WTC11 (cell line): ENCODE measurements around the gene STAT2. TPM values are rescaled to one million over a fixed set of nuclear protein-coding genes. Genes with fewer than 3 reads are reported as not detected.

ENCODE experiments used
- ATAC-seq: fragments of 200-7000 bp; cut with Tn5 transposase; 2 replicates; pipeline ENCODE4 v1.10.0; 2021; ENCODE audit warnings: mild to moderate bottlenecking, moderate library complexity
- CTCF ChIA-PET: fragments of 300-600 bp; sonication (Branson Sonifier 250); formaldehyde crosslinking; loops from one replicate; lab custom pipeline; 2021; ENCODE audit warnings: antibody characterized with exemption; lab: Charles Lee
- POLR2A ChIA-PET: fragments of 350-600 bp; sonication (Branson Sonifier 250); formaldehyde crosslinking; loops from one replicate; lab custom pipeline; 2021; ENCODE audit warnings: antibody characterized with exemption; lab: Charles Lee
- DNase-seq: peaks from one replicate; pipeline ENCODE4 v3.0.0; 2021; ENCODE audit warnings: low spot score
- H3K27ac Mint-ChIP-seq: 2 replicates; pipeline ENCODE4 v1.8.0; 2021; ENCODE audit warnings: mixed read lengths
- H3K27me3 Mint-ChIP-seq: 2 replicates; pipeline ENCODE4 v1.8.0; 2021; ENCODE audit warnings: low read depth, mild to moderate bottlenecking, moderate library complexity, mixed read lengths
- H3K36me3 Mint-ChIP-seq: 2 replicates; pipeline ENCODE4 v1.8.0; 2021; ENCODE audit warnings: mixed read lengths
- H3K4me1 Mint-ChIP-seq: 2 replicates; pipeline ENCODE4 v1.8.0; 2022; ENCODE audit warnings: mixed read lengths
- H3K4me3 Mint-ChIP-seq: 2 replicates; pipeline ENCODE4 v1.8.0; 2021; ENCODE audit warnings: mild to moderate bottlenecking, moderate library complexity, mixed read lengths
- H3K9me3 Mint-ChIP-seq: 2 replicates; pipeline ENCODE4 v1.8.0; 2021; ENCODE audit warnings: mixed read lengths
- CBFB ChIP-seq: sonication (generic); formaldehyde crosslinking; IDR thresholded peaks from 2 replicates; pipeline ENCODE4 v1.8.1; 2022; ENCODE audit warnings: mild to moderate bottlenecking, low read depth, missing genetic modification reagents
- ETV6 ChIP-seq: sonication (generic); formaldehyde crosslinking; IDR thresholded peaks from 2 replicates; pipeline ENCODE4 v1.8.1; 2022; ENCODE audit warnings: mild to moderate bottlenecking, missing genetic modification reagents
- GABPB1 ChIP-seq: sonication (generic); formaldehyde crosslinking; IDR thresholded peaks from 2 replicates; pipeline ENCODE4 v1.8.1; 2023; ENCODE audit warnings: mild to moderate bottlenecking, missing genetic modification reagents
- KAT7 ChIP-seq: sonication (generic); formaldehyde crosslinking; IDR thresholded peaks from 2 replicates; pipeline ENCODE4 v1.8.1; 2023; ENCODE audit warnings: missing genetic modification reagents, mild to moderate bottlenecking, borderline replicate concordance
- MXD4 ChIP-seq: fragments of 250-450 bp; sonication (Bioruptor Pico); IDR thresholded peaks from 2 replicates; pipeline ENCODE4 v1.8.0; 2021; ENCODE audit warnings: mild to moderate bottlenecking, moderate library complexity, borderline replicate concordance
- MYBL2 ChIP-seq: sonication (generic); formaldehyde crosslinking; IDR thresholded peaks from 2 replicates; pipeline ENCODE4 v1.8.1; 2023; ENCODE audit warnings: mild to moderate bottlenecking, moderate library complexity, missing genetic modification reagents
- NFATC4 ChIP-seq: fragments of 250-450 bp; sonication (Bioruptor Pico); IDR thresholded peaks from 2 replicates; pipeline ENCODE4 v1.9.0; 2021; ENCODE audit warnings: mild to moderate bottlenecking
- NFE2L1 ChIP-seq: sonication (generic); formaldehyde crosslinking; IDR thresholded peaks from 2 replicates; pipeline ENCODE4 v1.8.1; 2023; ENCODE audit warnings: missing genetic modification reagents
- ZNF121 ChIP-seq: sonication (generic); formaldehyde crosslinking; IDR thresholded peaks from 2 replicates; pipeline ENCODE4 v1.8.0; 2023; ENCODE audit warnings: missing genetic modification reagents
- total RNA-seq: library from RNA; stranded (reverse); gene quantifications from 3 replicates; pipeline ENCODE4 v1.2.3, GENCODE V29; 2021
- TF ChIP-seq, protein P1 (sequence below): fragments of 250-450 bp; sonication (Bioruptor Pico); IDR thresholded peaks from 2 replicates; pipeline ENCODE4 v1.9.0; 2021; ENCODE audit warnings: mild to moderate bottlenecking, borderline replicate concordance
- TF ChIP-seq, protein P2 (sequence below): sonication (generic); formaldehyde crosslinking; IDR thresholded peaks from 2 replicates; pipeline ENCODE4 v1.8.1; 2023; ENCODE audit warnings: mild to moderate bottlenecking, moderate library complexity, missing genetic modification reagents
- TF ChIP-seq, protein P3 (sequence below): sonication (generic); formaldehyde crosslinking; IDR thresholded peaks from 2 replicates; pipeline ENCODE4 v1.8.0; 2022; ENCODE audit warnings: mild to moderate bottlenecking, missing genetic modification reagents
- TF ChIP-seq, protein P4 (sequence below): sonication (generic); formaldehyde crosslinking; IDR thresholded peaks from 2 replicates; pipeline ENCODE4 v1.8.1; 2023; ENCODE audit warnings: mild to moderate bottlenecking, missing genetic modification reagents, moderate library complexity
- TF ChIP-seq, protein P5 (sequence below): sonication (generic); formaldehyde crosslinking; IDR thresholded peaks from 2 replicates; pipeline ENCODE4 v1.8.0; 2023; ENCODE audit warnings: missing genetic modification reagents

STAT2 gene
- total RNA-seq, 1 experiment from 2014 or later: 54.5 TPM

DNA sequence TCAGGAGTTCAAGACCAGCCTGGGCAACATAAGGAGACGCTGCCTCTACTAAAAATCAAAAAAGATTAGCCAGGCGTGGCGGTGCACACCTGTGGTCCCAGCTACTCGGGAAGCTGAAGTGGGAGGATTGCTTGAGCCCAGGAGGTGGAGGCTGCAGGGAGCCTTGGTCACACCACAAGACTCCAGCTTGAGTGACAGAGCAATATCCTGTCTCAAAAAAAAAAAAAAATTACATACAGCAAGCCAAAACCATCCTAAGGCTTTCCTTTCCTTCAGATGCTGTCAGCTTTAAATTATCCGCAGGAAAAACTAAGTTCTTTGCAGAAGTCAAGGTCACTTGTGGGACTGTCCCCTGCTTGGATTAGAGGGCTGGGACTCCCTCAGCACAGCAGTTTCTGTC is 61.1 kb downstream of the STAT2 start (continued):
- TF ChIP-seq, protein P1, sequence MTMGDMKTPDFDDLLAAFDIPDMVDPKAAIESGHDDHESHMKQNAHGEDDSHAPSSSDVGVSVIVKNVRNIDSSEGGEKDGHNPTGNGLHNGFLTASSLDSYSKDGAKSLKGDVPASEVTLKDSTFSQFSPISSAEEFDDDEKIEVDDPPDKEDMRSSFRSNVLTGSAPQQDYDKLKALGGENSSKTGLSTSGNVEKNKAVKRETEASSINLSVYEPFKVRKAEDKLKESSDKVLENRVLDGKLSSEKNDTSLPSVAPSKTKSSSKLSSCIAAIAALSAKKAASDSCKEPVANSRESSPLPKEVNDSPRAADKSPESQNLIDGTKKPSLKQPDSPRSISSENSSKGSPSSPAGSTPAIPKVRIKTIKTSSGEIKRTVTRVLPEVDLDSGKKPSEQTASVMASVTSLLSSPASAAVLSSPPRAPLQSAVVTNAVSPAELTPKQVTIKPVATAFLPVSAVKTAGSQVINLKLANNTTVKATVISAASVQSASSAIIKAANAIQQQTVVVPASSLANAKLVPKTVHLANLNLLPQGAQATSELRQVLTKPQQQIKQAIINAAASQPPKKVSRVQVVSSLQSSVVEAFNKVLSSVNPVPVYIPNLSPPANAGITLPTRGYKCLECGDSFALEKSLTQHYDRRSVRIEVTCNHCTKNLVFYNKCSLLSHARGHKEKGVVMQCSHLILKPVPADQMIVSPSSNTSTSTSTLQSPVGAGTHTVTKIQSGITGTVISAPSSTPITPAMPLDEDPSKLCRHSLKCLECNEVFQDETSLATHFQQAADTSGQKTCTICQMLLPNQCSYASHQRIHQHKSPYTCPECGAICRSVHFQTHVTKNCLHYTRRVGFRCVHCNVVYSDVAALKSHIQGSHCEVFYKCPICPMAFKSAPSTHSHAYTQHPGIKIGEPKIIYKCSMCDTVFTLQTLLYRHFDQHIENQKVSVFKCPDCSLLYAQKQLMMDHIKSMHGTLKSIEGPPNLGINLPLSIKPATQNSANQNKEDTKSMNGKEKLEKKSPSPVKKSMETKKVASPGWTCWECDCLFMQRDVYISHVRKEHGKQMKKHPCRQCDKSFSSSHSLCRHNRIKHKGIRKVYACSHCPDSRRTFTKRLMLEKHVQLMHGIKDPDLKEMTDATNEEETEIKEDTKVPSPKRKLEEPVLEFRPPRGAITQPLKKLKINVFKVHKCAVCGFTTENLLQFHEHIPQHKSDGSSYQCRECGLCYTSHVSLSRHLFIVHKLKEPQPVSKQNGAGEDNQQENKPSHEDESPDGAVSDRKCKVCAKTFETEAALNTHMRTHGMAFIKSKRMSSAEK: no peak
- TF ChIP-seq NFATC4 (CRISPR knock-in tag) (no peak), NFE2L1 (CRISPR knock-in tag) (no peak), MXD4 (no peak), CBFB (CRISPR knock-in tag) (no peak)
- TF ChIP-seq, protein P2, sequence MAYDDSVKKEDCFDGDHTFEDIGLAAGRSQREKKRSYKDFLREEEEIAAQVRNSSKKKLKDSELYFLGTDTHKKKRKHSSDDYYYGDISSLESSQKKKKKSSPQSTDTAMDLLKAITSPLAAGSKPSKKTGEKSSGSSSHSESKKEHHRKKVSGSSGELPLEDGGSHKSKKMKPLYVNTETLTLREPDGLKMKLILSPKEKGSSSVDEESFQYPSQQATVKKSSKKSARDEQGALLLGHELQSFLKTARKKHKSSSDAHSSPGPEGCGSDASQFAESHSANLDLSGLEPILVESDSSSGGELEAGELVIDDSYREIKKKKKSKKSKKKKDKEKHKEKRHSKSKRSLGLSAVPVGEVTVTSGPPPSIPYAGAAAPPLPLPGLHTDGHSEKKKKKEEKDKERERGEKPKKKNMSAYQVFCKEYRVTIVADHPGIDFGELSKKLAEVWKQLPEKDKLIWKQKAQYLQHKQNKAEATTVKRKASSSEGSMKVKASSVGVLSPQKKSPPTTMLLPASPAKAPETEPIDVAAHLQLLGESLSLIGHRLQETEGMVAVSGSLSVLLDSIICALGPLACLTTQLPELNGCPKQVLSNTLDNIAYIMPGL: no peak

DNA sequence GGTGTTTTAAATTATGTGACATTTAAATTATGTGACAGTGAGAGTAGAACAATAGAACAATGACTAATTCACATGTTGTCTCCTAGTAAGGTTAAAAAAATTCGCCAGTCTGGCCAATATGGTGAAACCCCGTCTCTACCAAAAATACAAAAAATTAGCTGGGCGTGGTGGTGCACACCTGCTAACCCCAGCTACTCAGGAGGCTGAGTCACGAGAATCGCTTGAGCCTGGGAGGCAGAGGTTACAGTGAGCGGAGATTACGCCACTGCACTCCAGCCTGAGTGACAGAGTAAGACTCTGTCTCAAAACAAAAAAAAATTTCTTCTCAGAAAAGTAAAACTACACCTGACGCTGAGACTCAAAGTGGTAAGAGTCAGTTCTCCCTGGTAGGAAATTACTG is 62.5 kb downstream of the STAT2 start:
- no peak overlapping the region for H3K4me3 Mint-ChIP-seq
- CTCF ChIA-PET: interaction anchor here (1.2 to 1.4 kb wide), 2 partner anchors 30 to 76 kb away, joined by 3 to 6 read pairs; partner anchors contain the start of genes COQ10A and RNF41
- no peak for ATAC-seq
- TF ChIP-seq, protein P3, sequence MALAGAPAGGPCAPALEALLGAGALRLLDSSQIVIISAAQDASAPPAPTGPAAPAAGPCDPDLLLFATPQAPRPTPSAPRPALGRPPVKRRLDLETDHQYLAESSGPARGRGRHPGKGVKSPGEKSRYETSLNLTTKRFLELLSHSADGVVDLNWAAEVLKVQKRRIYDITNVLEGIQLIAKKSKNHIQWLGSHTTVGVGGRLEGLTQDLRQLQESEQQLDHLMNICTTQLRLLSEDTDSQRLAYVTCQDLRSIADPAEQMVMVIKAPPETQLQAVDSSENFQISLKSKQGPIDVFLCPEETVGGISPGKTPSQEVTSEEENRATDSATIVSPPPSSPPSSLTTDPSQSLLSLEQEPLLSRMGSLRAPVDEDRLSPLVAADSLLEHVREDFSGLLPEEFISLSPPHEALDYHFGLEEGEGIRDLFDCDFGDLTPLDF (CRISPR knock-in tag): no peak
- TF ChIP-seq ETV6 (CRISPR knock-in tag) (no peak), MYBL2 (CRISPR knock-in tag) (no peak), KAT7 (CRISPR knock-in tag) (no peak), ZNF121 (no peak)
- TF ChIP-seq, protein P4, sequence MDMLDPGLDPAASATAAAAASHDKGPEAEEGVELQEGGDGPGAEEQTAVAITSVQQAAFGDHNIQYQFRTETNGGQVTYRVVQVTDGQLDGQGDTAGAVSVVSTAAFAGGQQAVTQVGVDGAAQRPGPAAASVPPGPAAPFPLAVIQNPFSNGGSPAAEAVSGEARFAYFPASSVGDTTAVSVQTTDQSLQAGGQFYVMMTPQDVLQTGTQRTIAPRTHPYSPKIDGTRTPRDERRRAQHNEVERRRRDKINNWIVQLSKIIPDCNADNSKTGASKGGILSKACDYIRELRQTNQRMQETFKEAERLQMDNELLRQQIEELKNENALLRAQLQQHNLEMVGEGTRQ (CRISPR knock-in tag): no peak
- TF ChIP-seq, all 79 proteins: peak for 0
- DNase-seq: no peak
- H3K27ac Mint-ChIP-seq: no peak overlapping the region
- POLR2A ChIA-PET: no interaction called here
- H3K4me1 Mint-ChIP-seq: peaks cover 26% of the 10 kb centered on the region
- H3K27me3 Mint-ChIP-seq: no peaks in the 10 kb centered on the region
- no peaks in the 10 kb centered on the region for H3K9me3 Mint-ChIP-seq
- H3K36me3 Mint-ChIP-seq: peaks cover 20% of the 10 kb centered on the region

DNA sequence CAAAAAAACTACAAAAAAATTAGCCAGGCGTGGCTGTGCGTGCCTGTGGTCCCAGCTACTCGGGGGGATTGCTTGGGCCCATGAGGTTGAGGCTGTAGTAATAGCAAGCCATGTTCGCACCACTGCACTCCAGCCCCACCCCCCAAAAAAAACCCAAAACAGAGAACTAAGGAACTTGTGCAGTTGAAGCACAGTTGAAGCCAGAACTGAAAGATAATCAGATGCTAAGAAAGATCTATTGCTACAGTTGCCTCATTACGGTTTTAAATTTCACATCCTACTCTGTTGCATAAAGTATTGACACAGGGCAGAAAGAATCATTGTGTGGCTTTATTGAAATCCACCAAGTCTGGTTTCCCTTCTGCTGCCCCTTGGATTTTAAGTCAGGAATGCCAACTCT is 63.6 kb downstream of the STAT2 start:
- POLR2A ChIA-PET: no interaction called here
- Mint-ChIP-seq H3K36me3 (peaks cover 24% of the 10 kb centered on the region), H3K4me1 (peaks cover 26% of the 10 kb centered on the region), H3K27ac (no peak overlapping the region; the same call in none of the 2 replicates), H3K4me3 (no peak overlapping the region), H3K27me3 (no peaks in the 10 kb centered on the region), H3K9me3 (no peaks in the 10 kb centered on the region)
- DNase-seq (no peak), ATAC-seq (no peak)
- CTCF ChIA-PET: interaction anchor here (1.4 kb wide), 2 partner anchors 29 to 106 kb away, joined by 6 to 7 read pairs; partner anchors contain the start of gene COQ10A
- peak; percentile 46; the same call in 1 of the 2 replicates for TF ChIP-seq GABPB1 (CRISPR knock-in tag)
- TF ChIP-seq, protein P5, sequence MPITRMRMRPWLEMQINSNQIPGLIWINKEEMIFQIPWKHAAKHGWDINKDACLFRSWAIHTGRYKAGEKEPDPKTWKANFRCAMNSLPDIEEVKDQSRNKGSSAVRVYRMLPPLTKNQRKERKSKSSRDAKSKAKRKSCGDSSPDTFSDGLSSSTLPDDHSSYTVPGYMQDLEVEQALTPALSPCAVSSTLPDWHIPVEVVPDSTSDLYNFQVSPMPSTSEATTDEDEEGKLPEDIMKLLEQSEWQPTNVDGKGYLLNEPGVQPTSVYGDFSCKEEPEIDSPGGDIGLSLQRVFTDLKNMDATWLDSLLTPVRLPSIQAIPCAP (CRISPR knock-in tag): no peak
- no peak for TF ChIP-seq NFE2L1 (CRISPR knock-in tag)
